Lower leg skin (tissue), 3 donors: ENCODE results near the gene NMU.

Experiments used
- POLR2A ChIP-seq, 2 donors: fragments of 450-650 bp; IDR thresholded peaks; one replicate each; pipeline ENCODE4 v1.6.1; 2016 to 2017; ENCODE audit warnings: antibody characterized with exemption in 2 of 2, mild to moderate bottlenecking in 1 of 2, moderate library complexity in 1 of 2
- TF ChIP-seq, protein P1 (sequence below), 3 donors: fragments of 450-650 bp; IDR thresholded peaks; one replicate each; pipeline ENCODE4 v1.5.1; 2016; ENCODE audit warnings: antibody characterized with exemption in 3 of 3, mild to moderate bottlenecking in 3 of 3, moderate library complexity in 2 of 3

DNA sequence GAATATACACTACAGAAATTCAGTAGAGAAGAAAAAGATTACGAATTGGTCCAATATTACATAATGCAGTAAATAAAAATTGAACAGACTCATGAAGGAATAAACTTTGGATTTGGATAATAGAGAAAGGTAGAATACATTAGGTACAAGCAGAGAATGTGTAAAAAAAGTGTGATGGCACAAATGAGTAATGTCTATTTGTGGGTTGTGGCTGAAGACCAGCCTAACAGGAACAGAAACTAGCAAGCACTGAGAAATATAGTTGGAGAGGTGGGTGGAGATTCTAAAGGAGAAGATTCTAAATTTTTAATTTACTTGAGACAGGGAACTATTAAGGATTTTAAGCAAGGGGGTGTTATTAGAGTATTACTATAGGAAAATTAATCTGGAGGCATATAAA, 74.2 kb downstream of the NMU start:
- TF ChIP-seq POLR2A (IDR thresholded peaks at IDR 0.05), result no peak
- TF ChIP-seq, protein P1, sequence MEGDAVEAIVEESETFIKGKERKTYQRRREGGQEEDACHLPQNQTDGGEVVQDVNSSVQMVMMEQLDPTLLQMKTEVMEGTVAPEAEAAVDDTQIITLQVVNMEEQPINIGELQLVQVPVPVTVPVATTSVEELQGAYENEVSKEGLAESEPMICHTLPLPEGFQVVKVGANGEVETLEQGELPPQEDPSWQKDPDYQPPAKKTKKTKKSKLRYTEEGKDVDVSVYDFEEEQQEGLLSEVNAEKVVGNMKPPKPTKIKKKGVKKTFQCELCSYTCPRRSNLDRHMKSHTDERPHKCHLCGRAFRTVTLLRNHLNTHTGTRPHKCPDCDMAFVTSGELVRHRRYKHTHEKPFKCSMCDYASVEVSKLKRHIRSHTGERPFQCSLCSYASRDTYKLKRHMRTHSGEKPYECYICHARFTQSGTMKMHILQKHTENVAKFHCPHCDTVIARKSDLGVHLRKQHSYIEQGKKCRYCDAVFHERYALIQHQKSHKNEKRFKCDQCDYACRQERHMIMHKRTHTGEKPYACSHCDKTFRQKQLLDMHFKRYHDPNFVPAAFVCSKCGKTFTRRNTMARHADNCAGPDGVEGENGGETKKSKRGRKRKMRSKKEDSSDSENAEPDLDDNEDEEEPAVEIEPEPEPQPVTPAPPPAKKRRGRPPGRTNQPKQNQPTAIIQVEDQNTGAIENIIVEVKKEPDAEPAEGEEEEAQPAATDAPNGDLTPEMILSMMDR (IDR thresholded peaks at IDR 0.05), result no peak
